Mesothelial cell of epicardium (in vitro differentiated cells): ENCODE data around the gene RCOR1. TPM values are rescaled to one million over a fixed set of nuclear protein-coding genes. Genes with fewer than 3 reads are reported as not detected.
"Not testable (repeated sequence)": the region's sequence is repeated elsewhere in the genome, so short reads cannot be mapped to it uniquely, and the experiment has no call there.

ENCODE experiments used
- DNase-seq, 2 experiments: peaks; one replicate each; pipeline ENCODE4 v3.0.0; 2021; ENCODE audit warnings: low spot score in 2 of 2; ENCODE audit not compliant: unreplicated experiment in 2 of 2
- H3K27ac Mint-ChIP-seq: 2 replicates; pipeline ENCODE4 v1.8.0; 2021; ENCODE audit warnings: mixed read lengths
- H3K27me3 Mint-ChIP-seq: 2 replicates; pipeline ENCODE4 v1.8.0; 2021; ENCODE audit warnings: low read depth, mixed read lengths
- H3K36me3 Mint-ChIP-seq: 2 replicates; pipeline ENCODE4 v1.8.0; 2021; ENCODE audit warnings: mixed read lengths
- H3K4me1 Mint-ChIP-seq: 2 replicates; pipeline ENCODE4 v1.8.0; 2021; ENCODE audit warnings: mixed read lengths
- H3K4me3 Mint-ChIP-seq: 2 replicates; pipeline ENCODE4 v1.8.0; 2021; ENCODE audit warnings: mild to moderate bottlenecking, moderate library complexity, mixed read lengths
- H3K9me3 Mint-ChIP-seq: 2 replicates; pipeline ENCODE4 v1.8.0; 2021; ENCODE audit warnings: mixed read lengths
- total RNA-seq: library from RNA; stranded (reverse); gene quantifications from 3 replicates; pipeline ENCODE4 v1.2.1, GENCODE V29; 2021
- TF ChIP-seq, protein P1 (sequence below): fragments of 200-600 bp; sonication (generic); IDR thresholded peaks from one replicate; pipeline ENCODE4 v1.5.0; 2021; ENCODE audit warnings: antibody characterized with exemption; ENCODE audit not compliant: unreplicated experiment

Gene RCOR1
- total RNA-seq, 1 donor from 2014 or later = 47.4 TPM

DNA sequence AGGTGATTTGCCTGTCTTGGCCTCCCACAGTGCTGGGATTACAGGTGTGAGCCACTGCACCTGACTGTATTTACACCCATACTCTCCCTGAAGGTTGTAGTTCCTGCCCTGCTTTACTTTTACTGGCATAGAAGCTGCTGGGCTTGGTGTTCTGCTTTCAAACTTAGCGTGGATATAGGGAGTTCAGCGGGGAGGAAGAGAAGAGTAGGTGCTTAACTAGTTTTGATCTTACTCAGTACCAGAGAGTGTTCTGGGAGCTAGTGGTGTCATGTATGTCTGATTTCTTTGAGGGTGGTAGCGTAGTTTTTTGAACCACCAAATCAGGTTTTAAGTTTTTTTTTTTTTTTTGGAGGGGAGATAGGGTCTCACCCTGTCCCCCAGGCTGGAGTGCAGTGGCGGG, 13.8 kb downstream of the RCOR1 start:
- DNase-seq = no peak
- TF ChIP-seq, protein P1, sequence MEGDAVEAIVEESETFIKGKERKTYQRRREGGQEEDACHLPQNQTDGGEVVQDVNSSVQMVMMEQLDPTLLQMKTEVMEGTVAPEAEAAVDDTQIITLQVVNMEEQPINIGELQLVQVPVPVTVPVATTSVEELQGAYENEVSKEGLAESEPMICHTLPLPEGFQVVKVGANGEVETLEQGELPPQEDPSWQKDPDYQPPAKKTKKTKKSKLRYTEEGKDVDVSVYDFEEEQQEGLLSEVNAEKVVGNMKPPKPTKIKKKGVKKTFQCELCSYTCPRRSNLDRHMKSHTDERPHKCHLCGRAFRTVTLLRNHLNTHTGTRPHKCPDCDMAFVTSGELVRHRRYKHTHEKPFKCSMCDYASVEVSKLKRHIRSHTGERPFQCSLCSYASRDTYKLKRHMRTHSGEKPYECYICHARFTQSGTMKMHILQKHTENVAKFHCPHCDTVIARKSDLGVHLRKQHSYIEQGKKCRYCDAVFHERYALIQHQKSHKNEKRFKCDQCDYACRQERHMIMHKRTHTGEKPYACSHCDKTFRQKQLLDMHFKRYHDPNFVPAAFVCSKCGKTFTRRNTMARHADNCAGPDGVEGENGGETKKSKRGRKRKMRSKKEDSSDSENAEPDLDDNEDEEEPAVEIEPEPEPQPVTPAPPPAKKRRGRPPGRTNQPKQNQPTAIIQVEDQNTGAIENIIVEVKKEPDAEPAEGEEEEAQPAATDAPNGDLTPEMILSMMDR = no peak
- no peaks in the 10 kb centered on the region for H3K27me3 Mint-ChIP-seq
- H3K27ac Mint-ChIP-seq = no peak overlapping the region
- H3K36me3 Mint-ChIP-seq = peaks cover 7% of the 10 kb centered on the region
- H3K4me3 Mint-ChIP-seq = no peak overlapping the region
- no peaks in the 10 kb centered on the region for H3K9me3 Mint-ChIP-seq
- peaks cover 9% of the 10 kb centered on the region for H3K4me1 Mint-ChIP-seq

DNA sequence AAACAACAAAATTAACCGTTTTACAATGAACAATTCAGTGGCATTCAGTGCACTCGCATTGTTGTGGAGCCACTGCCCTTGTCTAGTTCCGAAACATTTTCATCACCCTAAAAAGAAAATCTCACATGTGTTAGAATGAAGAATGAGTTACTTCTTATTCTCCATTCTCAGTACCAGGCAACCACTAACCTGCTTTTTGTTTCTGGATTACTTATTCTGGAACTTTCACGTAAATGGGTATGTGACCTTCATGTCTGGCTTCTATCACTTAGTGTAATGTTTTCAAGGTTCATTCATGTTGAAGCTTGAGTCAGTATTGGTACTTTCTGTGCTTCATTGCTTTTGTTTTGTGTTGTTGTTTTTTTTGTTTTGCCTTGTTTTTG, 15.6 kb downstream of the RCOR1 start:
- TF ChIP-seq, protein P1 = no peak
- no peaks in the 10 kb centered on the region for H3K27me3 Mint-ChIP-seq
- H3K27ac Mint-ChIP-seq = no peak overlapping the region
- no peak overlapping the region for H3K4me3 Mint-ChIP-seq
- H3K4me1 Mint-ChIP-seq = peaks cover 2% of the 10 kb centered on the region
- H3K36me3 Mint-ChIP-seq = peaks cover 8% of the 10 kb centered on the region
- DNase-seq = no peak
- H3K9me3 Mint-ChIP-seq = no peaks in the 10 kb centered on the region

DNA sequence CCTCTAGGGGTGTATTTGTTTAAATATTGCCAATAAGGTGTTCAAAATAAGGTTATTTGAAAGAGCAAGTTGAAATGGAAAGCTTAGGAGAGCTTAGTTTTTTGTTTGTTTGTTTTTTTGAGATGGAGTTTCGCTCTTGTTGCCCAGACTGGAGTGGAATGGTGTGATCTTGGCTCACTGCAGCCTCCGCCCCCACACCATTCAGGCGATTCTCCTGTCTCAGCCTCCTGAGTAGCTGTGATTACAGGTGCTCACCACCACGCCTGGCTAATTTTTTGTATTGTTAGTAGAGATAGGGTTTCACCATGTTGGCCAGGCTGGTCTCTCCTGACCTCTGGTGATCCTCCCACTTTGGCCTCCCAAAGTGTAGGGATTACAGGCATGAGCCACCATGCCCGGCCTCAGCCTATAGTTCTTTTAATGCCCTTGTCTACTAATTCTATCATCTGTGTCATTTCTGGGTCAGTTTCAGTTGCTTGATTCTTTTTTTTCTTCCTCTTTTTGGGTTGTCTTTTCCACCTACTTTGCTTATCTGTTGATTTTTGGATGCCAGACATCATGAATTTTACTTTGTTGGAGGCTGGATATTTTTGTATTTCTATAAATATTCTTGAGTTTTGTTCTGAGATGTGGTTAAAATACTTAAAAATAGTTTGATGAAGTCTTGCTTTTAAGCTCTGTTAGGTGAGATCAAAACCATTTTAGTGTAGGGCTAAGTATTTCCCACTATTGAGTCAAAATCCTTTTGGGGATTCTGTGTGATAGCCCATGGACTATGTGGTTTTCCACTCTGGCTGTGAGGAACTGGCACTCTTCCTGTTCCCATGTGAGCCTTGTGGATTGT, 18.7 kb downstream of the RCOR1 start:
- TF ChIP-seq, protein P1 = no peak
- DNase-seq = no peak
- H3K4me1 Mint-ChIP-seq = peaks cover under 1% of the 10 kb centered on the region
- peaks cover 11% of the 10 kb centered on the region for H3K36me3 Mint-ChIP-seq
- H3K27me3 Mint-ChIP-seq = no peaks in the 10 kb centered on the region
- no peak overlapping the region for H3K27ac Mint-ChIP-seq
- H3K4me3 Mint-ChIP-seq = no peak overlapping the region
- H3K9me3 Mint-ChIP-seq = no peaks in the 10 kb centered on the region

GRCh38 chr14:102616318-102616717, 23.9 kb downstream of the RCOR1 start:
- peaks cover 8% of the 10 kb centered on the region for H3K4me1 Mint-ChIP-seq
- no peaks in the 10 kb centered on the region for H3K9me3 Mint-ChIP-seq
- H3K27ac Mint-ChIP-seq = no peak overlapping the region
- H3K4me3 Mint-ChIP-seq = no peak overlapping the region
- H3K36me3 Mint-ChIP-seq = peaks cover 11% of the 10 kb centered on the region
- TF ChIP-seq, protein P1 = no peak
- no peaks in the 10 kb centered on the region for H3K27me3 Mint-ChIP-seq
- DNase-seq = no peak

GRCh38 chr14:102616799-102617198, 24.4 kb downstream of the RCOR1 start:
- peak overlapping the region; percentile 45 for H3K27ac Mint-ChIP-seq
- H3K9me3 Mint-ChIP-seq = no peaks in the 10 kb centered on the region
- DNase-seq = no peak
- TF ChIP-seq, protein P1 = no peak
- no peaks in the 10 kb centered on the region for H3K27me3 Mint-ChIP-seq
- H3K36me3 Mint-ChIP-seq = peaks cover 10% of the 10 kb centered on the region
- peaks cover 13% of the 10 kb centered on the region for H3K4me1 Mint-ChIP-seq
- H3K4me3 Mint-ChIP-seq = no peak overlapping the region

GRCh38 chr14:102619012-102619411, 26.6 kb downstream of the RCOR1 start:
- not testable (repeated sequence) for H3K27ac Mint-ChIP-seq

More at GRCh38 chr14:102619012-102619411, 26.6 kb downstream of the RCOR1 start:
- not testable (repeated sequence) for DNase-seq, H3K4me3 Mint-ChIP-seq, H3K27me3 Mint-ChIP-seq, H3K36me3 Mint-ChIP-seq, H3K9me3 Mint-ChIP-seq
- peaks cover 24% of the 10 kb centered on the region for H3K4me1 Mint-ChIP-seq
